GM12878 (cell line): ENCODE results near the gene ME3. TPM values are rescaled to one million over a fixed set of nuclear protein-coding genes. Genes with fewer than 3 reads are reported as not detected.
"Not testable (repeated sequence)": the region's sequence is repeated elsewhere in the genome, so short reads cannot be mapped to it uniquely, and the experiment has no call there.

Experiments
- ATAC-seq: fragments of 200-7000 bp; cut with Tn5 transposase; 3 replicates; pipeline ENCODE4 v1.9.1; 2020; ENCODE audit warnings: mild to moderate bottlenecking, moderate library complexity
- BruUV-seq: library from RNA; stranded (reverse); fragments of 400-500 nt; replicated peaks from 2 replicates; lab custom pipeline; 2021; lab: Mats Ljungman, UMichigan
- CTCF ChIA-PET: fragments of 300-600 bp; sonication (Branson Sonifier 250); formaldehyde crosslinking; extraction: SDS; loops from one replicate; lab custom pipeline; 2021; ENCODE audit warnings: inconsistent platforms; lab: Yijun Ruan, JAX
- POLR2A ChIA-PET: fragments of 350-600 bp; formaldehyde crosslinking; extraction: SDS; loops from one replicate; lab custom pipeline; 2021; ENCODE audit warnings: inconsistent platforms; lab: Charles Lee
- RAD21 ChIA-PET: fragments of 300-600 bp; sonication (Branson Sonifier 250); formaldehyde crosslinking; loops from one replicate; lab custom pipeline; 2023; ENCODE audit warnings: antibody characterized with exemption; ENCODE audit not compliant: unreplicated experiment; lab: Charles Lee
- SMC1A ChIA-PET: fragments of 300-600 bp; sonication (Branson Sonifier 250); formaldehyde crosslinking; loops from one replicate; lab custom pipeline; 2023; ENCODE audit not compliant: unreplicated experiment, uncharacterized antibody; lab: Charles Lee
- DNase-seq: peaks from one replicate; pipeline ENCODE4 v3.0.0-alpha.2; 2011; ENCODE audit warnings: low read depth, low spot score
- FAIRE-seq: peaks from 3 replicates; lab custom pipeline; 2011; peaks lifted over from hg19 to GRCh38; lab: Jason Lieb, UNC
- H2AFZ ChIP-seq: 2 replicates; pipeline ENCODE4 v1.6.0; 2011; ENCODE audit warnings: low read depth, low read length, control low read depth; ENCODE audit not compliant: control insufficient read depth
- H3K27ac ChIP-seq: 2 replicates; pipeline ENCODE4 v1.5.1; 2011; ENCODE audit warnings: control low read depth; ENCODE audit not compliant: control insufficient read depth, insufficient read depth
- H3K27me3 ChIP-seq, 2 experiments: replicated peaks in 1 of 2; 2 replicates each; pipeline versions ENCODE4 v1.6.0 to v1.6.1; 2011; ENCODE audit warnings: low read length in 1 of 2; ENCODE audit not compliant: control insufficient read depth in 2 of 2, insufficient read depth in 2 of 2
- H3K36me3 ChIP-seq, 2 experiments: 2 replicates each; pipeline ENCODE4 v1.5.1; 2011; ENCODE audit warnings: low read length in 1 of 2; ENCODE audit not compliant: control insufficient read depth in 2 of 2, insufficient read depth in 2 of 2
- H3K4me1 ChIP-seq: 2 replicates; pipeline ENCODE4 v1.6.1; 2011; ENCODE audit warnings: mild to moderate bottlenecking, low read length, moderate library complexity, mixed read lengths; ENCODE audit not compliant: control insufficient read depth, insufficient read depth
- H3K4me2 ChIP-seq: 2 replicates; pipeline ENCODE4 v1.6.0; 2011; ENCODE audit warnings: control low read depth; ENCODE audit not compliant: control insufficient read depth, insufficient read depth
- H3K4me3 ChIP-seq: fragments of 200-600 bp; sonication (generic); 2 replicates; pipeline ENCODE4 v1.5.1; 2016
- H3K79me2 ChIP-seq: 2 replicates; pipeline ENCODE4 v1.6.0; 2011; ENCODE audit warnings: low read length; ENCODE audit not compliant: control insufficient read depth, insufficient read depth
- H3K9ac ChIP-seq: 2 replicates; pipeline ENCODE4 v1.8.0; 2011; ENCODE audit warnings: low read length, control low read depth, mixed read lengths; ENCODE audit not compliant: control insufficient read depth, insufficient read depth
- H3K9me3 ChIP-seq: replicated peaks from 3 replicates; pipeline ENCODE4 v1.5.1; 2011; ENCODE audit warnings: mild to moderate bottlenecking, low read length; ENCODE audit not compliant: control insufficient read depth, insufficient read depth
- H4K20me1 ChIP-seq: 2 replicates; pipeline ENCODE4 v1.6.0; 2011; ENCODE audit not compliant: control insufficient read depth, insufficient read depth
- REST ChIP-seq: IDR thresholded peaks from 2 replicates; pipeline ENCODE4 v1.6.1; 2012; ENCODE audit warnings: mild to moderate bottlenecking, low read depth, low read length
- TBL1XR1 ChIP-seq: IDR thresholded peaks from 2 replicates; pipeline ENCODE4 v1.6.1; 2012; ENCODE audit warnings: low read depth, low read length, improper control_type of control experiment
- ZNF274 ChIP-seq: IDR thresholded peaks from one replicate; pipeline ENCODE4 v1.8.0; 2011; ENCODE audit not compliant: insufficient read length, insufficient read depth
- WGBS: methylation state at CpG from one replicate; pipeline ENCODE4 v1.1.6; 2016; ENCODE audit warnings: low lambda C conversion rate; ENCODE audit not compliant: insufficient replicate concordance, insufficient coverage; ENCODE audit errors: missing lambda C conversion rate; 5-methylcytosine and 5-hydroxymethylcytosine counted together
- in situ Hi-C: fragments of 300-500 bp; cut with MboI; formaldehyde crosslinking; loops from 9 replicates; pipeline ENCODE4 v1.14.3; 2018; ENCODE audit warnings: mixed read lengths
- intact Hi-C: fragments of 100-400 bp; cut with micrococcal nuclease; formaldehyde crosslinking; loops from one replicate; pipeline ENCODE4 v1.14.2; 2022; ENCODE audit not compliant: unreplicated experiment
- polyA plus RNA-seq, 11 experiments: library from polyadenylated mRNA; depleted of rRNA in 4 of 11; unstranded in 6 of 11; stranded (reverse) in 5 of 11; fragments of >200 nt; fragmentation: Nextera tagmentation in 4 of 11; fragmentation: Illumina TruSeq in 1 of 11; extraction: Ambion mirVana in 4 of 11; extraction: Trizol in 1 of 11; gene quantifications; 1 replicate in 1 of 11; 2 replicates in 10 of 11; pipeline versions ENCODE4 v1.2.1 to v1.2.3, GENCODE V29; 2011 to 2016; ENCODE audit warnings: inconsistent platforms in 2 of 11, missing spikeins in 2 of 11, low read depth in 1 of 11
- total RNA-seq, 4 experiments: library from RNA; depleted of rRNA in 3 of 4; stranded (reverse); fragments of >200 nt in 3 of 4; fragmentation: Illumina TruSeq in 1 of 4; extraction: Trizol in 1 of 4; gene quantifications; 2 replicates each; pipeline versions ENCODE4 v1.2.1 to v1.2.3, GENCODE V29; 2013 to 2021

The ME3 gene
- total and polyA plus RNA-seq, 10 of the 15 experiments (the other 5 are each of a cell fraction or from before 2014, with no cell fraction given): 0.06 to 0.40 (median 0.19) TPM; not detected in 2

- no peak for TF ChIP-seq REST
- TF ChIP-seq TBL1XR1: no peak
- no peak for TF ChIP-seq ZNF274
These were observed 107.0 kb downstream of the ME3 start (continued) for GRCh38 chr11:86565388-86565787.

- H3K9me3 ChIP-seq, POLR2A ChIA-PET, FAIRE-seq, H3K4me3 ChIP-seq, H3K79me2 ChIP-seq, H3K4me2 ChIP-seq, RAD21 ChIA-PET, DNase-seq, H3K36me3 ChIP-seq, H3K9ac ChIP-seq, H4K20me1 ChIP-seq, BruUV-seq, in situ Hi-C loops, H3K27me3 ChIP-seq, H3K4me1 ChIP-seq, ATAC-seq, H2AFZ ChIP-seq, H3K27ac ChIP-seq, intact Hi-C loops: not testable (repeated sequence)
- WGBS: 50% methylated on average over 2 of the region's 2 CpGs
- ChIA-PET SMC1A (interaction anchor here (1.0 to 2.0 kb wide), 4 partner anchors 14 to 106 kb away, joined by 3 to 7 read pairs (median 3); no protein-coding TSS in a partner anchor), CTCF (interaction anchor here (0.6 kb wide), 1 partner anchor 22 kb away, joined by 3 read pairs; no protein-coding TSS in a partner anchor)
These were observed 109.6 kb downstream of the ME3 start for GRCh38 chr11:86562842-86563241.
